Measurements from ENCODE around the gene HEATR5B.
"Not testable (repeated sequence)": the region's sequence is repeated elsewhere in the genome, so short reads cannot be mapped to it uniquely, and the experiment has no call there.

HEATR5B gene

GRCh38 chr2:37020212-37020886, 63.8 kb downstream of the HEATR5B start:
- peaks cover 14 to 23% of the 10 kb centered on the region in 2 donors for H3K36me3 ChIP-seq (ENCODE audit: control insufficient read depth in 1 of 2, insufficient read depth in 2 of 2, low read length in 2 of 2)
- no peaks in the 10 kb centered on the region for H3K27me3 ChIP-seq (ENCODE audit: low read depth, low read length)
- no peak overlapping the region for H3K27ac ChIP-seq (ENCODE audit: low read length)
- no peak overlapping the region for H3K4me3 ChIP-seq (ENCODE audit: low read depth in 1 of 2, low read length in 2 of 2)
- H3K9me3 ChIP-seq (ENCODE audit: control insufficient read depth in 1 of 2, low read length in 2 of 2), result no peaks in the 10 kb centered on the region
- H3K4me1 ChIP-seq (ENCODE audit: control insufficient read depth in 1 of 2, insufficient read depth in 2 of 2, low read length in 2 of 2), result peaks cover 0 to 12% of the 10 kb centered on the region in 2 donors

- peaks cover 16 to 21% of the 10 kb centered on the region in 2 donors for H3K36me3 ChIP-seq (ENCODE audit: control insufficient read depth in 1 of 2, insufficient read depth in 2 of 2, low read length in 2 of 2)
- H3K4me1 ChIP-seq (ENCODE audit: control insufficient read depth in 1 of 2, insufficient read depth in 2 of 2, low read length in 2 of 2), result no peaks in the 10 kb centered on the region
- H3K27ac ChIP-seq (ENCODE audit: low read length), result no peak overlapping the region
Measured at GRCh38 chr2:37013315-37013641, 70.9 kb downstream of the HEATR5B start.

GRCh38 chr2:37011130-37011529, 73.0 kb downstream of the HEATR5B start:
- H3K4me3 ChIP-seq (ENCODE audit: low read depth in 1 of 2, low read length in 2 of 2), result no peak overlapping the region
- no peaks in the 10 kb centered on the region for H3K9me3 ChIP-seq (ENCODE audit: control insufficient read depth in 1 of 2, low read length in 2 of 2)
- H3K27ac ChIP-seq (ENCODE audit: low read length), result no peak overlapping the region
- no peaks in the 10 kb centered on the region for H3K4me1 ChIP-seq (ENCODE audit: control insufficient read depth in 1 of 2, insufficient read depth in 2 of 2, low read length in 2 of 2)
- peaks cover 18 to 26% of the 10 kb centered on the region in 2 donors for H3K36me3 ChIP-seq (ENCODE audit: control insufficient read depth in 1 of 2, insufficient read depth in 2 of 2, low read length in 2 of 2)
- no peaks in the 10 kb centered on the region for H3K27me3 ChIP-seq (ENCODE audit: low read depth, low read length)

More at GRCh38 chr2:37013315-37013641, 70.9 kb downstream of the HEATR5B start:
- H3K9me3 ChIP-seq (ENCODE audit: control insufficient read depth in 1 of 2, low read length in 2 of 2), result no peaks in the 10 kb centered on the region
- no peaks in the 10 kb centered on the region for H3K27me3 ChIP-seq (ENCODE audit: low read depth, low read length)
- no peak overlapping the region for H3K4me3 ChIP-seq (ENCODE audit: low read depth in 1 of 2, low read length in 2 of 2)

GRCh38 chr2:37005118-37005868, 78.9 kb downstream of the HEATR5B start:
- H3K4me3 ChIP-seq (ENCODE audit: low read depth in 1 of 2, low read length in 2 of 2), result no peak overlapping the region
- no peaks in the 10 kb centered on the region for H3K4me1 ChIP-seq (ENCODE audit: control insufficient read depth in 1 of 2, insufficient read depth in 2 of 2, low read length in 2 of 2)
- no peak overlapping the region for H3K27ac ChIP-seq (ENCODE audit: low read length)
- no peaks in the 10 kb centered on the region for H3K27me3 ChIP-seq (ENCODE audit: low read depth, low read length)
- H3K36me3 ChIP-seq (ENCODE audit: control insufficient read depth in 1 of 2, insufficient read depth in 2 of 2, low read length in 2 of 2), result peaks cover 28 to 57% of the 10 kb centered on the region in 2 donors
- H3K9me3 ChIP-seq (ENCODE audit: control insufficient read depth in 1 of 2, low read length in 2 of 2), result no peaks in the 10 kb centered on the region

GRCh38 chr2:37000988-37001556, 83.1 kb downstream of the HEATR5B start:
- no peak overlapping the region for H3K27ac ChIP-seq (ENCODE audit: low read length)
- no peaks in the 10 kb centered on the region for H3K4me1 ChIP-seq (ENCODE audit: control insufficient read depth in 1 of 2, insufficient read depth in 2 of 2, low read length in 2 of 2)
- peaks cover 26 to 64% of the 10 kb centered on the region in 2 donors for H3K36me3 ChIP-seq (ENCODE audit: control insufficient read depth in 1 of 2, insufficient read depth in 2 of 2, low read length in 2 of 2)
- H3K27me3 ChIP-seq (ENCODE audit: low read depth, low read length), result no peaks in the 10 kb centered on the region
- no peaks in the 10 kb centered on the region for H3K9me3 ChIP-seq (ENCODE audit: control insufficient read depth in 1 of 2, low read length in 2 of 2)
- H3K4me3 ChIP-seq (ENCODE audit: low read depth in 1 of 2, low read length in 2 of 2), result no peak overlapping the region

GRCh38 chr2:37000318-37000717, 83.9 kb downstream of the HEATR5B start:
- Histone ChIP-seq H3K4me3 (ENCODE audit: low read depth in 1 of 2, low read length in 2 of 2) (no peak overlapping the region), H3K4me1 (ENCODE audit: control insufficient read depth in 1 of 2, insufficient read depth in 2 of 2, low read length in 2 of 2) (no peaks in the 10 kb centered on the region), H3K9me3 (ENCODE audit: control insufficient read depth in 1 of 2, low read length in 2 of 2) (no peaks in the 10 kb centered on the region), H3K27ac (ENCODE audit: low read length) (no peak overlapping the region), H3K36me3 (ENCODE audit: control insufficient read depth in 1 of 2, insufficient read depth in 2 of 2, low read length in 2 of 2) (peaks cover 21 to 61% of the 10 kb centered on the region in 2 donors), H3K27me3 (ENCODE audit: low read depth, low read length) (no peaks in the 10 kb centered on the region)

- H3K4me1 ChIP-seq (ENCODE audit: control insufficient read depth in 1 of 2, insufficient read depth in 2 of 2, low read length in 2 of 2); H3K27me3 ChIP-seq (ENCODE audit: low read depth, low read length); H3K27ac ChIP-seq (ENCODE audit: low read length); H3K4me3 ChIP-seq (ENCODE audit: low read depth in 1 of 2, low read length in 2 of 2); H3K9me3 ChIP-seq (ENCODE audit: control insufficient read depth in 1 of 2, low read length in 2 of 2): not testable (repeated sequence)
- peaks cover 17 to 53% of the 10 kb centered on the region in 2 donors for H3K36me3 ChIP-seq (ENCODE audit: control insufficient read depth in 1 of 2, insufficient read depth in 2 of 2, low read length in 2 of 2)
Measured at GRCh38 chr2:36999416-36999815, 84.8 kb downstream of the HEATR5B start.

GRCh38 chr2:36993841-36994620, 90.1 kb downstream of the HEATR5B start:
- Histone ChIP-seq H3K9me3 (ENCODE audit: control insufficient read depth in 1 of 2, low read length in 2 of 2) (no peaks in the 10 kb centered on the region), H3K36me3 (ENCODE audit: control insufficient read depth in 1 of 2, insufficient read depth in 2 of 2, low read length in 2 of 2) (peaks cover 4 to 24% of the 10 kb centered on the region in 2 donors), H3K4me1 (ENCODE audit: control insufficient read depth in 1 of 2, insufficient read depth in 2 of 2, low read length in 2 of 2) (no peaks in the 10 kb centered on the region), H3K27ac (ENCODE audit: low read length) (no peak overlapping the region), H3K4me3 (ENCODE audit: low read depth in 1 of 2, low read length in 2 of 2) (no peak overlapping the region), H3K27me3 (ENCODE audit: low read depth, low read length) (no peaks in the 10 kb centered on the region)

- Histone ChIP-seq H3K36me3 (ENCODE audit: control insufficient read depth in 1 of 2, insufficient read depth in 2 of 2, low read length in 2 of 2) (peaks cover 3 to 14% of the 10 kb centered on the region in 2 donors), H3K4me3 (ENCODE audit: low read depth in 1 of 2, low read length in 2 of 2) (no peak overlapping the region), H3K27me3 (ENCODE audit: low read depth, low read length) (no peaks in the 10 kb centered on the region), H3K4me1 (ENCODE audit: control insufficient read depth in 1 of 2, insufficient read depth in 2 of 2, low read length in 2 of 2) (no peaks in the 10 kb centered on the region), H3K9me3 (ENCODE audit: control insufficient read depth in 1 of 2, low read length in 2 of 2) (no peaks in the 10 kb centered on the region), H3K27ac (ENCODE audit: low read length) (no peak overlapping the region)
Measured at GRCh38 chr2:36988008-36988407, 96.2 kb downstream of the HEATR5B start.

- Histone ChIP-seq H3K9me3 (ENCODE audit: control insufficient read depth in 1 of 2, low read length in 2 of 2) (peaks cover 0 to 3% of the 10 kb centered on the region in 2 donors), H3K27ac (ENCODE audit: low read length) (no peak overlapping the region), H3K36me3 (ENCODE audit: control insufficient read depth in 1 of 2, insufficient read depth in 2 of 2, low read length in 2 of 2) (peaks cover 0 to 20% of the 10 kb centered on the region in 2 donors), H3K27me3 (ENCODE audit: low read depth, low read length) (no peaks in the 10 kb centered on the region), H3K4me3 (ENCODE audit: low read depth in 1 of 2, low read length in 2 of 2) (no peak overlapping the region), H3K4me1 (ENCODE audit: control insufficient read depth in 1 of 2, insufficient read depth in 2 of 2, low read length in 2 of 2) (no peaks in the 10 kb centered on the region)
Measured at GRCh38 chr2:36982467-36982866, 101.7 kb downstream of the HEATR5B start.

GRCh38 chr2:36981911-36982310, 102.3 kb downstream of the HEATR5B start:
- Histone ChIP-seq H3K27ac (ENCODE audit: low read length) (no peak overlapping the region), H3K27me3 (ENCODE audit: low read depth, low read length) (no peaks in the 10 kb centered on the region), H3K36me3 (ENCODE audit: control insufficient read depth in 1 of 2, insufficient read depth in 2 of 2, low read length in 2 of 2) (peaks cover 0 to 16% of the 10 kb centered on the region in 2 donors), H3K9me3 (ENCODE audit: control insufficient read depth in 1 of 2, low read length in 2 of 2) (peaks cover 0 to 3% of the 10 kb centered on the region in 2 donors), H3K4me3 (ENCODE audit: low read depth in 1 of 2, low read length in 2 of 2) (no peak overlapping the region), H3K4me1 (ENCODE audit: control insufficient read depth in 1 of 2, insufficient read depth in 2 of 2, low read length in 2 of 2) (no peaks in the 10 kb centered on the region)

Measured in muscle layer of duodenum (tissue), 2 donors.